ENCODE results near the gene FHAD1.

GRCh38 chr1:15352128-15352957 lies 105.3 kb downstream of the FHAD1 start:
- TF ChIP-seq RAD21 (IDR thresholded peaks at IDR 0.05) (no peak), CTCF (IDR thresholded peaks at IDR 0.05; ENCODE audit: low read depth, low read length, missing input control) (no peak)

Data from liver (tissue), 3 donors.